Sigmoid colon (tissue), 7 donors: Measurements from ENCODE around the gene MLKL. TPM values are rescaled to one million over a fixed set of nuclear protein-coding genes. Genes with fewer than 3 reads are reported as not detected.
"Not testable (repeated sequence)": the region's sequence is repeated elsewhere in the genome, so short reads cannot be mapped to it uniquely, and the experiment has no call there.

ENCODE experiments used
- DNase-seq: peaks from one replicate; pipeline ENCODE4 v3.0.0-alpha.2; 2019
- H3K27ac ChIP-seq, 4 donors: fragments of 200-600 bp; sonication (generic); one replicate each; pipeline ENCODE4 v1.5.1; 2016 to 2019; ENCODE audit warnings: mild to moderate bottlenecking in 1 of 4
- H3K27me3 ChIP-seq, 3 donors: fragments of 200-600 bp; sonication (generic); one replicate each; pipeline ENCODE4 v1.5.1; 2019; ENCODE audit warnings: mild to moderate bottlenecking in 1 of 3
- H3K36me3 ChIP-seq, 4 donors: fragments of 200-600 bp; sonication (generic); one replicate each; pipeline ENCODE4 v1.5.1; 2016 to 2019
- H3K4me1 ChIP-seq, 4 donors: fragments of 200-600 bp; sonication (generic); one replicate each; pipeline ENCODE4 v1.5.1; 2017 to 2019
- H3K4me3 ChIP-seq, 4 donors: fragments of 200-600 bp; sonication (generic); one replicate each; pipeline ENCODE4 v1.5.1; 2017 to 2019; ENCODE audit warnings: mild to moderate bottlenecking in 2 of 4, moderate library complexity in 1 of 4
- H3K9me3 ChIP-seq, 4 donors: fragments of 200-600 bp in 3 of 4; sonication (generic) in 3 of 4; one replicate each; pipeline versions ENCODE4 v1.5.1 to v1.6.1; 2013 to 2019
- EP300 ChIP-seq, 4 donors: sonication (generic); formaldehyde crosslinking; IDR thresholded peaks; one replicate each; pipeline ENCODE4 v1.6.1; 2017; ENCODE audit warnings: antibody characterized with exemption in 4 of 4
- POLR2A ChIP-seq, 2 donors: fragments of 450-650 bp; IDR thresholded peaks; one replicate each; pipeline ENCODE4 v1.6.1; 2016; ENCODE audit warnings: antibody characterized with exemption in 2 of 2, mild to moderate bottlenecking in 2 of 2, moderate library complexity in 2 of 2
- POLR2AphosphoS5 ChIP-seq, 4 donors: sonication (generic); formaldehyde crosslinking; IDR thresholded peaks; one replicate each; pipeline ENCODE4 v1.6.1; 2017; ENCODE audit warnings: antibody characterized with exemption in 4 of 4
- WGBS, 2 donors: extraction: QIAGEN DNeasy Blood & Tissue Kit; methylation state at CpG; one replicate each; pipeline ENCODE4 v1.1.7; 2013; 5-methylcytosine and 5-hydroxymethylcytosine counted together
- intact Hi-C: fragments of 100-400 bp; cut with DNase I; formaldehyde crosslinking; loops from one replicate; pipeline ENCODE4 v1.15.1; 2023
- polyA plus RNA-seq, 3 donors: library from polyadenylated mRNA; stranded (reverse); fragments of 200-250 nt; gene quantifications; one replicate each; pipeline ENCODE4 v1.2.3, GENCODE V29; 2013
- total RNA-seq, 4 donors: library from RNA; depleted of rRNA; stranded (reverse); fragments of >200 nt; gene quantifications; one replicate each; pipeline ENCODE4 v1.1.0, GENCODE V29; 2016
- TF ChIP-seq, protein P1 (sequence below), 4 experiments: fragments of 450-650 bp in 3 of 4; fragments of 200-600 bp in 1 of 4; IDR thresholded peaks; one replicate each; pipeline ENCODE4 v1.5.1; 2016 to 2019; ENCODE audit warnings: antibody characterized with exemption in 4 of 4, mild to moderate bottlenecking in 3 of 4, moderate library complexity in 2 of 4
- donor health status: healthy with polysubstance abuse.
- donor health status: Bipolar disorder and iron deficiency.
- donor health status: healthy.

Gene MLKL
- total and polyA plus RNA-seq, 7 donors = 5.0 to 26.5 (median 8.4) TPM

- Histone ChIP-seq H3K4me3 (no peak overlapping the region), H3K27ac (no peak overlapping the region), H3K4me1 (no peaks in the 10 kb centered on the region), H3K27me3 (no peaks in the 10 kb centered on the region), H3K36me3 (peaks cover 0 to 7% (median 0%) of the 10 kb centered on the region in 4 donors), H3K9me3 (no peaks in the 10 kb centered on the region)
- no peak for DNase-seq
- TF ChIP-seq EP300 (IDR thresholded peaks at IDR 0.05) = no peak
- no peak for TF ChIP-seq POLR2A (IDR thresholded peaks at IDR 0.05)
- TF ChIP-seq POLR2AphosphoS5 (IDR thresholded peaks at IDR 0.05) = no peak
- TF ChIP-seq, protein P1, sequence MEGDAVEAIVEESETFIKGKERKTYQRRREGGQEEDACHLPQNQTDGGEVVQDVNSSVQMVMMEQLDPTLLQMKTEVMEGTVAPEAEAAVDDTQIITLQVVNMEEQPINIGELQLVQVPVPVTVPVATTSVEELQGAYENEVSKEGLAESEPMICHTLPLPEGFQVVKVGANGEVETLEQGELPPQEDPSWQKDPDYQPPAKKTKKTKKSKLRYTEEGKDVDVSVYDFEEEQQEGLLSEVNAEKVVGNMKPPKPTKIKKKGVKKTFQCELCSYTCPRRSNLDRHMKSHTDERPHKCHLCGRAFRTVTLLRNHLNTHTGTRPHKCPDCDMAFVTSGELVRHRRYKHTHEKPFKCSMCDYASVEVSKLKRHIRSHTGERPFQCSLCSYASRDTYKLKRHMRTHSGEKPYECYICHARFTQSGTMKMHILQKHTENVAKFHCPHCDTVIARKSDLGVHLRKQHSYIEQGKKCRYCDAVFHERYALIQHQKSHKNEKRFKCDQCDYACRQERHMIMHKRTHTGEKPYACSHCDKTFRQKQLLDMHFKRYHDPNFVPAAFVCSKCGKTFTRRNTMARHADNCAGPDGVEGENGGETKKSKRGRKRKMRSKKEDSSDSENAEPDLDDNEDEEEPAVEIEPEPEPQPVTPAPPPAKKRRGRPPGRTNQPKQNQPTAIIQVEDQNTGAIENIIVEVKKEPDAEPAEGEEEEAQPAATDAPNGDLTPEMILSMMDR (IDR thresholded peaks at IDR 0.05) = no peak
- 93% methylated on average over 11 of the region's 11 CpGs for WGBS, 2 donors
- intact Hi-C loops = no loop called here
These were observed 18.1 kb downstream of the MLKL start for GRCh38 chr16:74682556-74682955.

DNA sequence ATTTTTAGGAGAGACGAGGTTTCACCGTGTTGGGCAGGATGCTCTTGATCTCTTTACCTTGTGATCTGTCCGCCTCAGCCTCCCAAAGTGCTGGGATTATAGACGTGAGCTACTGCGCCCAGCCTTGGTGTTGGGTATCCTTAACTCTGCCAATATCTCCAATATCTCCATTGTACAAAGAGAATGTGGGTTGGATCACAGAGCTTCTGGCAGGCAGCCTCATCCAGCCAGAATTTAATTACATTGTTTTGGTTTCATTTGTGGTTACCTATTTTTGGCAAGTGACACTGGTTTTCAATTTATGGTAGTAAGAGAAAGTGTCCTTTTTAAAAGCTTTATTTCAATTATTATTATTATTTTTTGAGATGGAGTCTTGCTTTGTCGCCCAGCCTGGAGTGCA, 20.0 kb downstream of the MLKL start:
- DNase-seq = no peak

GRCh38 chr16:74679983-74680382, 20.7 kb downstream of the MLKL start:
- no peaks in the 10 kb centered on the region for H3K27me3 ChIP-seq
- no peaks in the 10 kb centered on the region for H3K4me1 ChIP-seq
- no peaks in the 10 kb centered on the region for H3K9me3 ChIP-seq
- WGBS, 2 donors = 48 to 61% methylated on average over 2 of the region's 2 CpGs
- no peak overlapping the region for H3K27ac ChIP-seq
- no peak overlapping the region for H3K4me3 ChIP-seq
- H3K36me3 ChIP-seq = peaks cover 0 to 3% (median 0%) of the 10 kb centered on the region in 4 donors
- intact Hi-C loops = no loop called here
- no peak for TF ChIP-seq POLR2AphosphoS5 (IDR thresholded peaks at IDR 0.05)
- TF ChIP-seq EP300 (IDR thresholded peaks at IDR 0.05) = no peak
- TF ChIP-seq, protein P1 (IDR thresholded peaks at IDR 0.05) = no peak
- no peak for TF ChIP-seq POLR2A (IDR thresholded peaks at IDR 0.05)
- DNase-seq = no peak

More for the DNA sequence above, 20.0 kb downstream of the MLKL start:
- Histone ChIP-seq H3K9me3 (no peaks in the 10 kb centered on the region), H3K4me1 (no peaks in the 10 kb centered on the region), H3K27me3 (no peaks in the 10 kb centered on the region), H3K27ac (no peak overlapping the region), H3K36me3 (peaks cover 0 to 7% (median 0%) of the 10 kb centered on the region in 4 donors), H3K4me3 (no peak overlapping the region)
- intact Hi-C loops = no loop called here
- TF ChIP-seq EP300 (IDR thresholded peaks at IDR 0.05) (no peak), POLR2AphosphoS5 (IDR thresholded peaks at IDR 0.05) (no peak), POLR2A (IDR thresholded peaks at IDR 0.05) (no peak)
- TF ChIP-seq, protein P1 (IDR thresholded peaks at IDR 0.05) = no peak
- 76 to 97% methylated on average over 6 of the region's 6 CpGs for WGBS, 2 donors

GRCh38 chr16:74677868-74678267, 22.8 kb downstream of the MLKL start:
- Histone ChIP-seq H3K27ac (no peak overlapping the region), H3K27me3 (no peaks in the 10 kb centered on the region), H3K4me3 (no peak overlapping the region), H3K36me3 (peaks cover 0 to 12% (median 0%) of the 10 kb centered on the region in 4 donors), H3K4me1 (no peaks in the 10 kb centered on the region), H3K9me3 (no peaks in the 10 kb centered on the region)
- no peak for TF ChIP-seq POLR2AphosphoS5 (IDR thresholded peaks at IDR 0.05)
- TF ChIP-seq POLR2A (IDR thresholded peaks at IDR 0.05) = no peak
- TF ChIP-seq EP300 (IDR thresholded peaks at IDR 0.05) = no peak
- TF ChIP-seq, protein P1 (IDR thresholded peaks at IDR 0.05) = no peak
- intact Hi-C loops = no loop called here
- no peak for DNase-seq
- WGBS, 2 donors = 97% methylated on average over 4 of the region's 4 CpGs

- 92 to 95% methylated on average over 3 of the region's 3 CpGs for WGBS, 2 donors
- Histone ChIP-seq H3K4me1 (no peaks in the 10 kb centered on the region), H3K4me3 (no peak overlapping the region), H3K36me3 (peaks cover 0 to 12% (median 0%) of the 10 kb centered on the region in 4 donors), H3K27ac (no peak overlapping the region), H3K9me3 (no peaks in the 10 kb centered on the region), H3K27me3 (no peaks in the 10 kb centered on the region)
- no peak for TF ChIP-seq POLR2AphosphoS5 (IDR thresholded peaks at IDR 0.05)
- TF ChIP-seq, protein P1 (IDR thresholded peaks at IDR 0.05) = no peak
- TF ChIP-seq POLR2A (IDR thresholded peaks at IDR 0.05) = no peak
- no peak for TF ChIP-seq EP300 (IDR thresholded peaks at IDR 0.05)
- intact Hi-C loops = no loop called here
- no peak for DNase-seq
These were observed 26.8 kb downstream of the MLKL start for GRCh38 chr16:74673876-74674275.

DNA sequence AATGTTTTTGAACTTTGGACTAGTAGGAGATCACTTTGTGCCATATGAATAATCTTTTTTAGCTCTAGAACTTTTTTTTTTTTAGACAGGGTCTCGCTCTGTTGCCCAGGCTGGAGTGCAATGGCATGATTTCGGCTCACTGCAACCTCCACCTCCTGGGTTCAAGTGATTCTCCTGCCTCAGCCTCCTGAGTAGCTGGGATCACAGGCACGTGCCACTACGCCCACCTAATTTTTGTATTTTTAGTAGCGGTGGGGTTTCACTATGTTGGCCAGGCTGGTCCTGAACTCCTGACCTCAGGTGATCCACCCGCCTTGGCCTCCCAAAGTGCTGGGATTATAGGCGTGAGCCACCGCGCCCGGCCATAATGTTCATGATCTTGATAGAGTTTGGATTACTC, 31.8 kb downstream of the MLKL start:
- H3K27me3 ChIP-seq, H3K4me3 ChIP-seq, H3K9me3 ChIP-seq, intact Hi-C loops, H3K27ac ChIP-seq, DNase-seq: not testable (repeated sequence)
- H3K4me1 ChIP-seq = peaks cover 0 to 15% (median 8%) of the 10 kb centered on the region in 4 donors
- 92 to 98% methylated on average over 10 of the region's 10 CpGs for WGBS, 2 donors
- H3K36me3 ChIP-seq = peaks cover 0 to 17% (median 6%) of the 10 kb centered on the region in 4 donors
